Hepatocyte (in vitro differentiated cells): Measurements from ENCODE around the gene RASGRF2.

Source experiments
- EZH2 ChIP-seq: fragments of 200-600 bp; sonication (generic); IDR thresholded peaks from 2 replicates; pipeline ENCODE4 v1.6.1; 2016; ENCODE audit warnings: antibody characterized with exemption, mild to moderate bottlenecking, borderline replicate concordance
- EZH2phosphoT487 ChIP-seq: fragments of 200-600 bp; sonication (generic); IDR thresholded peaks from one replicate; pipeline ENCODE4 v1.6.1; 2018; ENCODE audit warnings: antibody characterized with exemption, mild to moderate bottlenecking, low read depth, moderate library complexity; ENCODE audit not compliant: unreplicated experiment, severe bottlenecking
- TF ChIP-seq, protein P1 (sequence below): fragments of 200-600 bp; sonication (generic); IDR thresholded peaks from 2 replicates; pipeline ENCODE4 v1.5.1; 2016; ENCODE audit warnings: antibody characterized with exemption, mild to moderate bottlenecking; ENCODE audit not compliant: poor library complexity

GRCh38 chr5:81226949-81227348, 266.8 kb downstream of the RASGRF2 start:
- TF ChIP-seq, protein P1, sequence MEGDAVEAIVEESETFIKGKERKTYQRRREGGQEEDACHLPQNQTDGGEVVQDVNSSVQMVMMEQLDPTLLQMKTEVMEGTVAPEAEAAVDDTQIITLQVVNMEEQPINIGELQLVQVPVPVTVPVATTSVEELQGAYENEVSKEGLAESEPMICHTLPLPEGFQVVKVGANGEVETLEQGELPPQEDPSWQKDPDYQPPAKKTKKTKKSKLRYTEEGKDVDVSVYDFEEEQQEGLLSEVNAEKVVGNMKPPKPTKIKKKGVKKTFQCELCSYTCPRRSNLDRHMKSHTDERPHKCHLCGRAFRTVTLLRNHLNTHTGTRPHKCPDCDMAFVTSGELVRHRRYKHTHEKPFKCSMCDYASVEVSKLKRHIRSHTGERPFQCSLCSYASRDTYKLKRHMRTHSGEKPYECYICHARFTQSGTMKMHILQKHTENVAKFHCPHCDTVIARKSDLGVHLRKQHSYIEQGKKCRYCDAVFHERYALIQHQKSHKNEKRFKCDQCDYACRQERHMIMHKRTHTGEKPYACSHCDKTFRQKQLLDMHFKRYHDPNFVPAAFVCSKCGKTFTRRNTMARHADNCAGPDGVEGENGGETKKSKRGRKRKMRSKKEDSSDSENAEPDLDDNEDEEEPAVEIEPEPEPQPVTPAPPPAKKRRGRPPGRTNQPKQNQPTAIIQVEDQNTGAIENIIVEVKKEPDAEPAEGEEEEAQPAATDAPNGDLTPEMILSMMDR: no peak
- no peak for TF ChIP-seq EZH2
- no peak for TF ChIP-seq EZH2phosphoT487
